D721Med (cell line): ENCODE data around the gene RBFOX1.
A peak's percentile ranks its signal among the peaks of the same experiment; 100 is the strongest.

ENCODE experiments used
- DNase-seq: peaks from one replicate; pipeline ENCODE4 v3.0.0; 2011; ENCODE audit warnings: low spot score; ENCODE audit not compliant: insufficient read length
- FAIRE-seq: peaks from 2 replicates; lab custom pipeline; 2011; peaks lifted over from hg19 to GRCh38; lab: Jason Lieb, UNC
- TF ChIP-seq, protein P1 (sequence below): IDR thresholded peaks from 2 replicates; pipeline ENCODE4 v1.5.1; 2012; ENCODE audit warnings: mild to moderate bottlenecking, control low read depth; ENCODE audit not compliant: insufficient read depth; ENCODE audit errors: missing control alignments

The RBFOX1 gene

DNA sequence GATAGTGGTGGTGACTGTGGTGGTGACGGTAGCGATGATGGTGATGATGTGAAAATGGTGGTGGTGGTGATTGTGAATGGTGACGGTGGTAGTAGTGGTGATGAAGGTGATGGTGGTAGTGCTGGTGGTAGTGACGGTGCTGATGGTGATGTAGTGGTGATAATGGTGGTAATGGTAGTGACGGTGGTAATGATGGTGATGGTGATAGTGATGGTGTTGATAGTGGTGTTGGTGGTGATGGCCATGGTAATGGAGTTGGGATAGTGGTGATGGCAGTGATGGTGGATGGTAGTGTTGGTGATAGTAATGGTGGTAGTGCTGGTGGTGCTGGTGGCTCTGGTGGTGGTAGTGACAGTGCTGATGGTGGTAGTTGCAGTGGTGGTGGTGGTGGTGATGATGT lies 14.7 kb upstream of the RBFOX1 start:
- TF ChIP-seq, protein P1, sequence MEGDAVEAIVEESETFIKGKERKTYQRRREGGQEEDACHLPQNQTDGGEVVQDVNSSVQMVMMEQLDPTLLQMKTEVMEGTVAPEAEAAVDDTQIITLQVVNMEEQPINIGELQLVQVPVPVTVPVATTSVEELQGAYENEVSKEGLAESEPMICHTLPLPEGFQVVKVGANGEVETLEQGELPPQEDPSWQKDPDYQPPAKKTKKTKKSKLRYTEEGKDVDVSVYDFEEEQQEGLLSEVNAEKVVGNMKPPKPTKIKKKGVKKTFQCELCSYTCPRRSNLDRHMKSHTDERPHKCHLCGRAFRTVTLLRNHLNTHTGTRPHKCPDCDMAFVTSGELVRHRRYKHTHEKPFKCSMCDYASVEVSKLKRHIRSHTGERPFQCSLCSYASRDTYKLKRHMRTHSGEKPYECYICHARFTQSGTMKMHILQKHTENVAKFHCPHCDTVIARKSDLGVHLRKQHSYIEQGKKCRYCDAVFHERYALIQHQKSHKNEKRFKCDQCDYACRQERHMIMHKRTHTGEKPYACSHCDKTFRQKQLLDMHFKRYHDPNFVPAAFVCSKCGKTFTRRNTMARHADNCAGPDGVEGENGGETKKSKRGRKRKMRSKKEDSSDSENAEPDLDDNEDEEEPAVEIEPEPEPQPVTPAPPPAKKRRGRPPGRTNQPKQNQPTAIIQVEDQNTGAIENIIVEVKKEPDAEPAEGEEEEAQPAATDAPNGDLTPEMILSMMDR = no peak
- no peak for FAIRE-seq

DNA sequence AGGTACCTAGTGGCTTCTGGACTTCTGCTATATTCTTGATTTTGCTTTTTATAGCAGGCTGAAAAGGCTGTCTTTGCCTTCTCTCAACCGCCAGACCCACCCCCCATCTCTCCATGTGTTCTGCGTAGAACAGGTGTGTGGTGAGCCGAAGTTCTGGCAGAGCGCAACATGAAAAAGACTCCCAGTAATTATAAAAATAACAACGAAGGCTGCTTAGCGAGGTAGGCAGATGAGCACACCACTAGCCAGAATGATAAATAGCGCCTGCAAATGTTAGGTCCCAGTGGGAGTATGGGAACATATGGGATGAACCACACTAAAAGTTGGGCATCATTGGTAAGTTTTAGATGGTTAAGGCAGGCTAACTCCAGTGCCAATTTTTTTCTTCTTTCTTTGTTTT lies 14.0 kb upstream of the RBFOX1 start:
- TF ChIP-seq, protein P1 = no peak
- FAIRE-seq = no peak

More for the DNA sequence above, 14.7 kb upstream of the RBFOX1 start:
- DNase-seq = no peak

DNA sequence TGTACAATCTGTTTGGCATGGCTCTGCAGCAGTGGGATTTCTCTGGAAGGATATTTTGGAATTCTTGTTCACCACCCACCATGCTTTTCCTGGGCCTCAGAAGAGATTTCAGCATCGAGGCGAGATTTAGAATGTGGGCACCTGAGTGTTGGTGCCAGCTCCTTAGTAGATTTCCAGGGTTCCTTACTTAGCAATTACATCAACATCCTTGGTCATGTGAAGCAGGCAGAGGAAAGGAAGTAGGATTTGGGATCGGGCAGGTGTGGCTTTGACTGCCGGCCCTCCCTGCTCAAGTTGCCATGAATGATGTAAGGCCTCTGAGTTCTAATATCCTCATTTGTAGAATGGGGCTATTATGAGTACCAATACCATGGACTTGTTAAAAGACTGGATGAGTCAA lies 13.1 kb upstream of the RBFOX1 start:
- no peak for DNase-seq
- TF ChIP-seq, protein P1 = no peak
- no peak for FAIRE-seq

More for the DNA sequence above, 14.0 kb upstream of the RBFOX1 start:
- no peak for DNase-seq

DNA sequence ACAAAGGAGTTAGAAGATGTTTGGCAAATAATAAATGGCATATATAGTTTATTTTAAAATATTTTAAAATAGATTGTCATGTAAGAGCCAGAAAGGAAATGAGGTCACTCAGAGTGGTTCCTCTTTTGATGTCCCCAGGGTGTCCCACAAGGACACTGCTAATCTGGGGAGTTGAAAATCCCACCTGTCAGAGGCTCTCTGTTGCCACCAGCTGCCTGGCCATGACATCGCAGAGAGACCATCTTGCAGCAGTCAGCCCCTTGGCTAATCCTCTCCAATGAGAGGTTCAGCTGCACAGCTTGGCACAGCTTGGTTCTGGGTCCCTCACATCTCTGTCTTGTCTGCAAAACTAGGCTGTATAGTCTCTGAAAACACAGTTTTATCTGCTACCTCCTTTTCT lies 11.0 kb upstream of the RBFOX1 start:
- TF ChIP-seq, protein P1 = peak; percentile 25
- no peak for DNase-seq
- FAIRE-seq = no peak

DNA sequence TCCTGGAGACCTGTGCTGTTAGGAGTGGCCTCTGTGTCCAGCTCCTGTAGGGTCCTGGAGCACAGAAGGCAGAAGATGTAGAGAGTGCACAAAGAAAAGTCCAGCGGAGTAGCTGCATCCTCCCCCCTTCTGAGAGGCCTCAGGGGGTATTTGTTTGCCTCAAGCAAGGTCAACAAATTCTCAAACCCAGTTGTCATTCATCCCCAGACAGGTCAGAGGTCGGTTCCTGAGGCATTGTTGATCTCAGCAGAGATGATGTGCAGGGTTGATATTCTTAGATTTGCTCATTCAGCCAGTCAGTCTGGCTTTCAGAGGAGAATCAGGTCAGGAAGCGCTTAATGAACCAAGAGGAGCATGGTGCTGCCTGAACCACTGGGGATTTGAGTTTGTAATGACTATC lies 8.3 kb upstream of the RBFOX1 start:
- DNase-seq (no peak), FAIRE-seq (no peak)
- TF ChIP-seq, protein P1 = no peak

DNA sequence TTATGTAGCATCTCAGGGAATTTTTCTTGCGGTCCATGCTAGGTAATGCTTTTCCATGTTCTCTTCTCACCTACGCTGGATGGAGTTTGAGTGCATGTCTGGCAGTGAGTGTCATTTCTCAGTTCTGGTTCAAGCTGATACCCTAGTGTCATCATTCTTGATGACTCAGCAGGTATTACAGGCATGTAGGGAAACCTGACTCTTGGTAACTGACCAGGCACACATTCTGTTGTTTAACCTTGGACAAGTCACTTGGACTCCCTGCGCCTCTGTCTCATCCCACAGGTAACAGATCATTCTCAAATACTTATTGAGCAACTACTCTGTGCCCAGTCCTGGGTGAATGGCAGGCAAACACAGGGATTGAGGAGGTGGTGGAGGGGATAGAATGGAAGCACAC lies 6.8 kb upstream of the RBFOX1 start:
- DNase-seq = no peak
- FAIRE-seq = no peak
- TF ChIP-seq, protein P1 = no peak

DNA sequence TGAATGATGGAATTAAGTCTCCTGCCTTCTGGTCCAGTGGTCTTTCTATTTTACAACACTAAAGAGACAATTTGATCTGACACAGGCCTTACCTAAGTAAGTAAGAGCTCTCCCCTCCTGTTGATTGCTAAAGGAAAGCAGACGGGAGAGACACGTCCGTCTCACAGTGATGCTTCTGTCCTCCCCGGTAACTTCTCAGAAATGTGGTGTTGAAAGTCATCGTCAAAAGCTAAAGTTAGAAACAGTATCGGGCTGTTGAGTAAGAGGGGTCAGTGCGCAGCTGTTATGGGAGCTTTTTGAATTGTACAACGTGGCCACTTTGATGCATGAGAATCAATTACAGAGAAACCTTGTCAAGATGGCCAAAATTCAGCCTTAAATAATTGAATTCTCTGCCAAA lies 1.9 kb upstream of the RBFOX1 start:
- TF ChIP-seq, protein P1 = no peak
- no peak for DNase-seq
- no peak for FAIRE-seq
